Thymus (tissue), 11 donors: ENCODE results near the gene ZNF771. TPM values are rescaled to one million over a fixed set of nuclear protein-coding genes. Genes with fewer than 3 reads are reported as not detected.
"Not testable (repeated sequence)": the region's sequence is repeated elsewhere in the genome, so short reads cannot be mapped to it uniquely, and the experiment has no call there.

Experiments used
- DNase-seq, 9 donors: peaks; one replicate each; pipeline ENCODE4 v3.0.0-alpha.2; 2013; ENCODE audit warnings: low spot score in 9 of 9, low read depth in 6 of 9, missing footprints in 1 of 9
- H3K27ac ChIP-seq, 2 donors: one replicate each; pipeline ENCODE4 v1.5.1; 2013; ENCODE audit warnings: control low read depth in 1 of 2, low read depth in 1 of 2, low read length in 1 of 2, mild to moderate bottlenecking in 1 of 2, moderate library complexity in 1 of 2
- H3K27me3 ChIP-seq, 2 donors: one replicate each; pipeline ENCODE4 v1.5.1; 2013; ENCODE audit warnings: low read length in 1 of 2; ENCODE audit not compliant: control insufficient read depth in 2 of 2, insufficient read depth in 1 of 2
- H3K36me3 ChIP-seq, 2 donors: one replicate each; pipeline ENCODE4 v1.5.1; 2013; ENCODE audit warnings: low read length in 1 of 2, mild to moderate bottlenecking in 1 of 2, moderate library complexity in 1 of 2; ENCODE audit not compliant: control insufficient read depth in 2 of 2, insufficient read depth in 2 of 2
- H3K4me1 ChIP-seq, 2 donors: one replicate each; pipeline ENCODE4 v1.5.1; 2013; ENCODE audit warnings: low read length in 2 of 2; ENCODE audit not compliant: control insufficient read depth in 2 of 2, insufficient read depth in 2 of 2
- H3K4me3 ChIP-seq, 2 donors: one replicate each; pipeline ENCODE4 v1.5.1; 2013; ENCODE audit warnings: low read length in 2 of 2, control low read depth in 1 of 2, mild to moderate bottlenecking in 1 of 2
- H3K9me3 ChIP-seq, 2 donors: one replicate each; pipeline ENCODE4 v1.5.1; 2013; ENCODE audit warnings: low read length in 1 of 2, mild to moderate bottlenecking in 1 of 2; ENCODE audit not compliant: control insufficient read depth in 2 of 2, insufficient read depth in 1 of 2
- WGBS: extraction: QIAGEN DNeasy Blood & Tissue Kit; methylation state at CpG from one replicate; pipeline ENCODE4 v1.1.7; 2013; 5-methylcytosine and 5-hydroxymethylcytosine counted together
- polyA plus RNA-seq: library from polyadenylated mRNA; stranded (reverse); fragments of 200-250 nt; gene quantifications from one replicate; pipeline ENCODE4 v1.2.3, GENCODE V29; 2013
- total RNA-seq: library from RNA; stranded (reverse); fragments of 120-200 nt; gene quantifications from one replicate; pipeline ENCODE4 v1.2.4, GENCODE V29; 2013
- donor health status: healthy.

Gene ZNF771
- total and polyA plus RNA-seq, 2 donors, result 3.7 to 4.1 TPM

DNA sequence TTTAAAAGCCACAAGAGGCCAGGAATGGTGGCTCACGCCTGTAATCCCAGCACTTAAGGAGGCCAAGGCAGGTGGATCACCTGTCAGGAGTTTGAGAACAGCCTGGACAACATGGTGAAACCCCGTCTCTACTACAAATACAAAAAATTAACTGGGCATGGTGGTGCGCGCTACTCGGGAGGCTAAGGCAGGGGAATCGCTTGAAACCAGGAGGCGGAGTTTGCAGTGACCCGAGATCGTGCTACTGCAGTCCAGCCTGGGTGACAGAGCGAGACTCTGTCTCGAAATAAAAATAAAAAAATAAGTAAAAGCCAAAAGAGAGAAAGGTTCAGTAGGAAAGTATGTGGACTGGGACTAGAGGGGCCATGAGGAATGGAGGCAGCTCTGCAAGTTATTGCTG lies 52.0 kb downstream of the ZNF771 start:
- H3K36me3 ChIP-seq, result no peaks in the 10 kb centered on the region
- H3K9me3 ChIP-seq, result peaks cover 0 to 4% of the 10 kb centered on the region in 2 donors
- DNase-seq, result no peak
- H3K27me3 ChIP-seq, result no peaks in the 10 kb centered on the region
- H3K27ac ChIP-seq, result peak overlapping the region; percentile 95 to 98
- 84% methylated on average over 11 of the region's 11 CpGs for WGBS
- H3K4me3 ChIP-seq, result no peak overlapping the region
- peaks cover 26 to 68% of the 10 kb centered on the region in 2 donors for H3K4me1 ChIP-seq

DNA sequence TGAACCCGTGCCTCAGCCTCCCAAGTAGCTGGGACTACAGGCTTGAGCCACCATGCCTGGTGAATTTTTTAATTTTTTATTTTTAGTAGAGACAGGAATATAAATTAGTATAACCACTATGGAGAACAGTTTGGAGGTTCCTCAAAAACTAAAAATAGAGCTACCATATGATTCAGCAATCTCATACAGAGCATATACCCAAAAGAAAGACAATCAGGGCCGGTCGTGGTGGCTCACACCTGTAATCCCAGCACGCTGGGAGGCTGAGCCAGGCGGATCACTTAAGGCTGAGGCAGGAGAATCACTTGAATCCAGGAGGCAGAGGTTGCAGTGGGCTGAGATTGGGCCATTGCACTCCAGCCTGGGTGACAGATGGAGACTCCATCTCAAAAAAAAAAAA lies 54.0 kb downstream of the ZNF771 start:
- not testable (repeated sequence) for H3K4me3 ChIP-seq, DNase-seq, H3K36me3 ChIP-seq, H3K9me3 ChIP-seq, H3K27me3 ChIP-seq
- peak overlapping the region in 1 of 2 donors; percentile 68 for H3K27ac ChIP-seq
- H3K4me1 ChIP-seq, result peaks cover 31 to 80% of the 10 kb centered on the region in 2 donors
- WGBS, result 69% methylated on average over 5 of the region's 5 CpGs

DNA sequence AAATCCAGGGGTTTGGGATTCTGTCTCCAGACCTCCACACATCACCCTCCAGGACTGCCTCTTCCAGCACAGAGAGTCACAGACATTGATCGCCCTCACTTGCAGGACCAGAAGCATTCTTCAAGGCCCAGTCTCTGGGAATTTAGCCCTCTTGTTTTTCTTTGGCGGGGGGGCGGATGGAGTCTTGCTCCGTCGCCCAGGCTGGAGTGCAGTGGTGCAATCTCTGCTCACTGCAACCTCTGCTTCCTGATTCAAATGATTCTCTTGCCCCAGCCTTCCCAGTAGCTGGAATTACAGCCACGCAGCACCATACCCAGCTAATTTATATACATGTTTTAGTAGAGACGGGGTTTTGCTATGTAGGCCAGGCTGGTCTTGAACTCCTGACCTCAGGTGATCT lies 56.7 kb downstream of the ZNF771 start:
- H3K36me3 ChIP-seq, result no peaks in the 10 kb centered on the region
- 99% methylated on average over 7 of the region's 7 CpGs for WGBS
- H3K9me3 ChIP-seq, result peaks cover 0 to 4% of the 10 kb centered on the region in 2 donors
- no peak for DNase-seq
- H3K4me1 ChIP-seq, result peaks cover 19 to 66% of the 10 kb centered on the region in 2 donors
- H3K4me3 ChIP-seq, result no peak overlapping the region
- no peaks in the 10 kb centered on the region for H3K27me3 ChIP-seq
- H3K27ac ChIP-seq, result no peak overlapping the region

Other genes with a start within 250 kb of the ZNF771 start
- 312 TPM for gene CORO1A, start 224.0 kb upstream of the ZNF771 start, total RNA-seq
- 554 TPM for gene CORO1A, start 224.0 kb upstream of the ZNF771 start, polyA plus RNA-seq
- 161 TPM for gene BOLA2B, start 213.9 kb upstream of the ZNF771 start, total RNA-seq
- 131 TPM for gene BOLA2B, start 213.9 kb upstream of the ZNF771 start, polyA plus RNA-seq
- gene SLX1A, start 213.7 kb upstream of the ZNF771 start, total RNA-seq, result 32.6 TPM
- gene SLX1A, start 213.7 kb upstream of the ZNF771 start, polyA plus RNA-seq, result 48.8 TPM
- 10.6 TPM for gene SULT1A3, start 208.4 kb upstream of the ZNF771 start, total RNA-seq
- gene SULT1A3, start 208.4 kb upstream of the ZNF771 start, polyA plus RNA-seq, result 122 TPM
- 0.66 TPM for gene NPIPB13, start 159.1 kb upstream of the ZNF771 start, total RNA-seq
- gene NPIPB13, start 159.1 kb upstream of the ZNF771 start, polyA plus RNA-seq, result 10.1 TPM
- 49.5 TPM for gene CD2BP2, start 52.3 kb upstream of the ZNF771 start, total RNA-seq
- gene CD2BP2, start 52.3 kb upstream of the ZNF771 start, polyA plus RNA-seq, result 48.0 TPM
- gene TBC1D10B, start 37.1 kb upstream of the ZNF771 start, total RNA-seq, result 12.1 TPM
- 25.0 TPM for gene TBC1D10B, start 37.1 kb upstream of the ZNF771 start, polyA plus RNA-seq
- 11.7 TPM for gene MYL11, start 32.8 kb upstream of the ZNF771 start, total RNA-seq
- 12.5 TPM for gene MYL11, start 32.8 kb upstream of the ZNF771 start, polyA plus RNA-seq
- gene SEPTIN1, start 25.0 kb upstream of the ZNF771 start, total RNA-seq, result 173 TPM
- gene SEPTIN1, start 25.0 kb upstream of the ZNF771 start, polyA plus RNA-seq, result 337 TPM
- 12.9 TPM for gene ZNF48, start 12.2 kb upstream of the ZNF771 start, total RNA-seq
- 5.9 TPM for gene ZNF48, start 12.2 kb upstream of the ZNF771 start, polyA plus RNA-seq
- 27.4 TPM for gene DCTPP1, start 22.4 kb downstream of the ZNF771 start, total RNA-seq
- gene DCTPP1, start 22.4 kb downstream of the ZNF771 start, polyA plus RNA-seq, result 20.6 TPM
- gene SEPHS2, start 38.3 kb downstream of the ZNF771 start, total RNA-seq, result 15.2 TPM
- 63.9 TPM for gene SEPHS2, start 38.3 kb downstream of the ZNF771 start, polyA plus RNA-seq
- 48.6 TPM for gene ITGAL, start 65.1 kb downstream of the ZNF771 start, total RNA-seq
- gene ITGAL, start 65.1 kb downstream of the ZNF771 start, polyA plus RNA-seq, result 51.3 TPM
- gene ZNF768, start 119.0 kb downstream of the ZNF771 start, total RNA-seq, result 10.5 TPM
- gene ZNF768, start 119.0 kb downstream of the ZNF771 start, polyA plus RNA-seq, result 20.4 TPM
- 7.3 TPM for gene ZNF747, start 127.3 kb downstream of the ZNF771 start, total RNA-seq
- 9.8 TPM for gene ZNF747, start 127.3 kb downstream of the ZNF771 start, polyA plus RNA-seq
- 5.7 TPM for gene ZNF764, start 150.8 kb downstream of the ZNF771 start, total RNA-seq
- 8.3 TPM for gene ZNF764, start 150.8 kb downstream of the ZNF771 start, polyA plus RNA-seq
- 17.5 TPM for gene ZNF688, start 164.1 kb downstream of the ZNF771 start, total RNA-seq
- 38.1 TPM for gene ZNF688, start 164.1 kb downstream of the ZNF771 start, polyA plus RNA-seq
- 5.0 TPM for gene ZNF785, start 178.1 kb downstream of the ZNF771 start, total RNA-seq
- 7.8 TPM for gene ZNF785, start 178.1 kb downstream of the ZNF771 start, polyA plus RNA-seq
- 7.3 TPM for gene ZNF689, start 202.8 kb downstream of the ZNF771 start, total RNA-seq
- 4.3 TPM for gene ZNF689, start 202.8 kb downstream of the ZNF771 start, polyA plus RNA-seq
- gene PRR14, start 243.4 kb downstream of the ZNF771 start, total RNA-seq, result 14.3 TPM
- gene PRR14, start 243.4 kb downstream of the ZNF771 start, polyA plus RNA-seq, result 139 TPM